GM12891 (cell line): Measurements from ENCODE around the gene MARCHF3.

Experiments used
- POLR2A ChIP-seq: IDR thresholded peaks from 2 replicates; pipeline ENCODE4 v1.6.1; 2011; ENCODE audit warnings: low read depth, low read length, control low read depth
- POLR2AphosphoS5 ChIP-seq: IDR thresholded peaks from 2 replicates; pipeline ENCODE4 v1.6.1; 2011; ENCODE audit warnings: low read depth, low read length, control low read depth

DNA sequence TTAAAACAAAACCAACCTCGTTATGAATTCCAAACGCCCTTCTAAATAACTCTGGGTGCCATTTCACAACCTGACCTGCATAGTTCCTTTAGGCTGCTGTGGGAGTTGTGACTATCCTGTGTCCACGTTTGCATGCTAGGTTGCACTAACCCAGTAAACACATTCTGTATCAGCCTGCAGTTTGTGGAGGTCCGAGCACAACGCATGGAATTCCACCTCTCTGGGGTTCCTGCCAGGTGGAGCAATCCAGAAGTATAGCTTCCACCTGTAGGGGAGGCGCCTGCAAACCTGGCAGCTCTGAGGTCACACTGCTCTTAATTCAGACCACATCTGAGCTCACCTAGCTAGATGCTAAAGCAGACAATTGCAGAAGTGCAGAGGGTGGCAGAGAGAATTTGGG is 57.2 kb downstream of the MARCHF3 start:
- TF ChIP-seq POLR2A (no peak), POLR2AphosphoS5 (no peak)
